Fibroblast of the aortic adventitia (primary cell): ENCODE data around the gene OR52A5. TPM values are rescaled to one million over a fixed set of nuclear protein-coding genes. Genes with fewer than 3 reads are reported as not detected.

ENCODE experiments used
- DNase-seq: peaks from one replicate; pipeline ENCODE4 v3.0.0-alpha.2; 2010; ENCODE audit warnings: low read depth
- H3K4me3 ChIP-seq: 2 replicates; pipeline ENCODE4 v1.5.1; 2011; ENCODE audit warnings: low read depth, mild to moderate bottlenecking, control low read depth, low read length, moderate library complexity
- CTCF ChIP-seq: IDR thresholded peaks from 2 replicates; pipeline ENCODE4 v1.5.1; 2011; ENCODE audit warnings: mild to moderate bottlenecking, low read length, control low read depth, inconsistent platforms; ENCODE audit not compliant: insufficient read depth
- total RNA-seq: library from RNA; depleted of rRNA; stranded (reverse); fragments of >200 nt; gene quantifications from 2 replicates; pipeline ENCODE4 v1.2.3, GENCODE V29; 2012; ENCODE audit warnings: low replicate concordance

OR52A5 gene
- total RNA-seq, 1 donor: not detected

GRCh38 chr11:5107285-5107684 lies 30.9 kb downstream of the OR52A5 start:
- TF ChIP-seq CTCF: no peak
- DNase-seq: no peak

GRCh38 chr11:5103066-5103465 lies 35.1 kb downstream of the OR52A5 start:
- no peak for DNase-seq
- no peak for TF ChIP-seq CTCF
- H3K4me3 ChIP-seq: no peak overlapping the region

More at GRCh38 chr11:5107285-5107684, 30.9 kb downstream of the OR52A5 start:
- H3K4me3 ChIP-seq: no peak overlapping the region

GRCh38 chr11:5102246-5102645 lies 35.9 kb downstream of the OR52A5 start:
- TF ChIP-seq CTCF: no peak
- H3K4me3 ChIP-seq: no peak overlapping the region
- no peak for DNase-seq

GRCh38 chr11:5096011-5096410 lies 42.1 kb downstream of the OR52A5 start:
- no peak overlapping the region for H3K4me3 ChIP-seq
- TF ChIP-seq CTCF: no peak
- no peak for DNase-seq

- H3K4me3 ChIP-seq: no peak overlapping the region
- DNase-seq: no peak
- TF ChIP-seq CTCF: no peak
Observed at GRCh38 chr11:5092821-5093585, 45.2 kb downstream of the OR52A5 start.

- no peak for DNase-seq
- H3K4me3 ChIP-seq: no peak overlapping the region
- TF ChIP-seq CTCF: no peak
Observed at GRCh38 chr11:5090668-5091067, 47.5 kb downstream of the OR52A5 start.

- no peak overlapping the region for H3K4me3 ChIP-seq
- TF ChIP-seq CTCF: no peak
- no peak for DNase-seq
Observed at GRCh38 chr11:5088556-5088955, 49.6 kb downstream of the OR52A5 start.
